HepG2 (cell line): ENCODE measurements around the gene DAB2IP. TPM values are rescaled to one million over a fixed set of nuclear protein-coding genes. Genes with fewer than 3 reads are reported as not detected.

Source experiments
- ATAC-seq: fragments of 200-7000 bp; cut with Tn5 transposase; 3 replicates; pipeline ENCODE4 v1.9.1; 2020; ENCODE audit warnings: mild to moderate bottlenecking, moderate library complexity
- BruUV-seq: library from RNA; stranded (reverse); fragments of 400-500 nt; replicated peaks from 2 replicates; lab custom pipeline; 2021; lab: Mats Ljungman, UMichigan
- CTCF ChIA-PET: fragments of 300-600 bp; formaldehyde crosslinking; extraction: SDS; loops from one replicate; lab custom pipeline; 2021; ENCODE audit warnings: low total read pairs, inconsistent platforms, low intra/inter-chr PET ratio; lab: Yijun Ruan, JAX
- POLR2A ChIA-PET: fragments of 350-600 bp; sonication (Branson Sonifier 250); formaldehyde crosslinking; loops from one replicate; lab custom pipeline; 2020; ENCODE audit warnings: antibody characterized with exemption, inconsistent platforms; lab: Yijun Ruan, JAX
- DNase-seq: peaks from one replicate; pipeline ENCODE4 v3.0.0-alpha.2; 2015; ENCODE audit warnings: low spot score
- FAIRE-seq: peaks from 3 replicates; lab custom pipeline; 2011; peaks lifted over from hg19 to GRCh38; lab: Jason Lieb, UNC
- H2AFZ ChIP-seq: one replicate; pipeline ENCODE4 v1.6.1; 2011; ENCODE audit warnings: low read length, inconsistent platforms
- H3K27ac ChIP-seq: fragments of 300-600 bp; 3 replicates; pipeline ENCODE4 v1.8.0; 2011; ENCODE audit warnings: mixed run types, mild to moderate bottlenecking, mixed read lengths, low read length, inconsistent platforms; ENCODE audit not compliant: insufficient read depth; ENCODE audit errors: extremely low read length
- H3K27me3 ChIP-seq, 2 experiments: fragments of 200-600 bp in 1 of 2; 2 replicates in 1 of 2; 3 replicates in 1 of 2; pipeline versions ENCODE4 v1.6.0 to v1.8.0; 2011; ENCODE audit warnings: low read length in 2 of 2, mild to moderate bottlenecking in 2 of 2, moderate library complexity in 2 of 2, inconsistent platforms in 1 of 2; ENCODE audit not compliant: insufficient read depth in 2 of 2, control insufficient read depth in 1 of 2
- H3K36me3 ChIP-seq, 2 experiments: fragments of 200-600 bp in 1 of 2; replicated peaks in 1 of 2; 2 replicates in 1 of 2; 3 replicates in 1 of 2; pipeline versions ENCODE4 v1.5.1 to v1.8.0; 2011; ENCODE audit warnings: low read length in 2 of 2, inconsistent platforms in 1 of 2; ENCODE audit not compliant: insufficient read depth in 2 of 2, control insufficient read depth in 1 of 2
- H3K4me1 ChIP-seq: 2 replicates; pipeline ENCODE4 v1.5.1; 2012; ENCODE audit warnings: low read length, inconsistent platforms; ENCODE audit not compliant: insufficient read depth
- H3K4me2 ChIP-seq: 2 replicates; pipeline ENCODE4 v1.6.0; 2011; ENCODE audit warnings: low read depth, low read length, inconsistent platforms
- H3K4me3 ChIP-seq, 3 experiments: fragments of 200-600 bp in 1 of 3; sonication (generic), shearing (Covaris generic) in 1 of 3; replicated peaks in 1 of 3; 2 replicates each; pipeline ENCODE4 v1.5.1; 2011 to 2016; ENCODE audit warnings: low read length in 3 of 3, inconsistent platforms in 2 of 3, low read depth in 2 of 3, mild to moderate bottlenecking in 2 of 3, control low read depth in 1 of 3, mixed read lengths in 1 of 3; ENCODE audit not compliant: insufficient read depth in 1 of 3
- H3K79me2 ChIP-seq: one replicate; pipeline ENCODE4 v1.6.1; 2011; ENCODE audit warnings: low read length, inconsistent platforms; ENCODE audit not compliant: insufficient read depth
- H3K9ac ChIP-seq: 2 replicates; pipeline ENCODE4 v1.6.0; 2011; ENCODE audit warnings: mild to moderate bottlenecking, low read depth, low read length, inconsistent platforms; ENCODE audit not compliant: insufficient read depth
- H3K9me3 ChIP-seq: 2 replicates; pipeline ENCODE4 v1.5.1; 2012; ENCODE audit warnings: mild to moderate bottlenecking, low read length
- H4K20me1 ChIP-seq: 2 replicates; pipeline ENCODE4 v1.6.0; 2011; ENCODE audit warnings: inconsistent platforms, mild to moderate bottlenecking, low read length, moderate library complexity; ENCODE audit not compliant: insufficient read depth
- EED ChIP-seq: sonication (generic); formaldehyde crosslinking; IDR thresholded peaks from 2 replicates; pipeline ENCODE4 v1.5.0; 2020; ENCODE audit warnings: mild to moderate bottlenecking, missing genetic modification reagents
- ETV5 ChIP-seq: IDR thresholded peaks from 2 replicates; pipeline ENCODE4 v1.6.1; 2018; ENCODE audit warnings: missing biosample characterization, missing genetic modification reagents, inconsistent platforms, borderline replicate concordance
- IRF2 ChIP-seq: IDR thresholded peaks from 2 replicates; pipeline ENCODE4 v1.6.1; 2018; ENCODE audit warnings: missing genetic modification reagents, missing compliant biosample characterization
- MAFK ChIP-seq, 2 experiments: IDR thresholded peaks in 1 of 2; conservative IDR thresholded peaks in 1 of 2; 2 replicates each; pipeline ENCODE4 v1.6.1; 2011; ENCODE audit warnings: improper control_type of control experiment in 2 of 2, low read length in 2 of 2
- MAZ ChIP-seq, 2 experiments: sonication (generic) in 1 of 2; formaldehyde crosslinking in 1 of 2; IDR thresholded peaks; 2 replicates each; pipeline versions ENCODE4 v1.5.0 to v1.6.1; 2012 to 2020; ENCODE audit warnings: low read depth in 2 of 2, mild to moderate bottlenecking in 2 of 2, borderline replicate concordance in 1 of 2, improper control_type of control experiment in 1 of 2, low read length in 1 of 2, missing genetic modification reagents in 1 of 2, moderate library complexity in 1 of 2
- MIER2 ChIP-seq: IDR thresholded peaks from 2 replicates; pipeline ENCODE4 v1.6.1; 2016; ENCODE audit warnings: missing biosample characterization, missing genetic modification reagents
- NFE2 ChIP-seq: sonication (generic); formaldehyde crosslinking; IDR thresholded peaks from 2 replicates; pipeline ENCODE4 v1.4.0; 2020; ENCODE audit warnings: missing genetic modification reagents
- TOPORS ChIP-seq: sonication (generic); formaldehyde crosslinking; IDR thresholded peaks from 2 replicates; pipeline ENCODE4 v1.8.0; 2023; ENCODE audit warnings: mild to moderate bottlenecking, missing genetic modification reagents
- ZKSCAN8 ChIP-seq: IDR thresholded peaks from 2 replicates; pipeline ENCODE4 v1.6.1; 2016; ENCODE audit warnings: borderline replicate concordance, missing genetic modification reagents, missing compliant biosample characterization
- ZNF143 ChIP-seq: sonication (generic); formaldehyde crosslinking; IDR thresholded peaks from 2 replicates; pipeline ENCODE4 v1.4.0; 2020; ENCODE audit warnings: missing genetic modification reagents
- ZNF720 ChIP-seq: sonication (generic); formaldehyde crosslinking; IDR thresholded peaks from 2 replicates; pipeline ENCODE4 v1.4.0; 2020; ENCODE audit warnings: missing genetic modification reagents
- ZNF776 ChIP-seq: sonication (generic); formaldehyde crosslinking; IDR thresholded peaks from 2 replicates; pipeline ENCODE4 v1.4.0; 2020; ENCODE audit warnings: mild to moderate bottlenecking, missing genetic modification reagents
- ZNF839 ChIP-seq: sonication (generic); formaldehyde crosslinking; IDR thresholded peaks from 2 replicates; pipeline ENCODE4 v1.4.0; 2020; ENCODE audit warnings: missing genetic modification reagents, mild to moderate bottlenecking, borderline replicate concordance
- WGBS: methylation state at CpG from one replicate; pipeline ENCODE4 v1.1.6; 2017; ENCODE audit warnings: low lambda C conversion rate; 5-methylcytosine and 5-hydroxymethylcytosine counted together
- in situ Hi-C: cut with HindIII; loops from 2 replicates; pipeline ENCODE4 v1.10.0; 2017; ENCODE audit warnings: low pct_unique_long_range_greater_than_20kb; ENCODE audit not compliant: extremely low pct_ligation_motif_present
- intact Hi-C: fragments of 100-400 bp; cut with micrococcal nuclease; formaldehyde crosslinking; loops from one replicate; pipeline ENCODE4 v1.10.0; 2022; ENCODE audit not compliant: unreplicated experiment
- polyA plus RNA-seq, 8 experiments: library from polyadenylated mRNA; depleted of rRNA in 3 of 8; stranded (reverse) in 7 of 8; unstranded in 1 of 8; fragments of >200 nt; fragmentation: Illumina TruSeq in 4 of 8; extraction: Trizol in 4 of 8; gene quantifications; 2 replicates each; pipeline versions ENCODE4 v1.2.1 to v1.2.3, GENCODE V29; 2011 to 2016; ENCODE audit warnings: low read depth in 4 of 8, missing spikeins in 1 of 8, mixed read lengths in 1 of 8; ENCODE audit not compliant: insufficient read depth in 1 of 8
- total RNA-seq, 5 experiments: library from RNA; depleted of rRNA; stranded (reverse); fragments of >200 nt; fragmentation: Illumina TruSeq; extraction: Trizol; gene quantifications; 2 replicates each; pipeline ENCODE4 v1.2.3, GENCODE V29; 2016; ENCODE audit warnings: low read depth in 1 of 5
- TF ChIP-seq, protein P1 (sequence below): sonication (generic); formaldehyde crosslinking; IDR thresholded peaks from 2 replicates; pipeline ENCODE4 v1.8.1; 2022; ENCODE audit warnings: low read depth, mild to moderate bottlenecking, missing genetic modification reagents
- TF ChIP-seq, protein P2 (sequence below): sonication (generic); formaldehyde crosslinking; IDR thresholded peaks from 2 replicates; pipeline ENCODE4 v1.5.0; 2020; ENCODE audit warnings: missing genetic modification reagents
- TF ChIP-seq, protein P3 (sequence below): IDR thresholded peaks from 2 replicates; pipeline ENCODE4 v1.6.1; 2016; ENCODE audit warnings: mild to moderate bottlenecking, missing biosample characterization, missing genetic modification reagents
- TF ChIP-seq, protein P4 (sequence below): sonication (generic); formaldehyde crosslinking; IDR thresholded peaks from 2 replicates; pipeline ENCODE4 v1.8.0; 2022; ENCODE audit warnings: missing genetic modification reagents, mild to moderate bottlenecking, moderate library complexity, borderline replicate concordance
- TF ChIP-seq, protein P5 (sequence below): sonication (generic); formaldehyde crosslinking; IDR thresholded peaks from 2 replicates; pipeline ENCODE4 v1.5.0; 2020; ENCODE audit warnings: missing genetic modification reagents

DAB2IP gene
- total and polyA plus RNA-seq, 2 of the 13 experiments (the other 11 are each of a cell fraction or from before 2014, with no cell fraction given): 25.3 to 37.9 TPM

DNA sequence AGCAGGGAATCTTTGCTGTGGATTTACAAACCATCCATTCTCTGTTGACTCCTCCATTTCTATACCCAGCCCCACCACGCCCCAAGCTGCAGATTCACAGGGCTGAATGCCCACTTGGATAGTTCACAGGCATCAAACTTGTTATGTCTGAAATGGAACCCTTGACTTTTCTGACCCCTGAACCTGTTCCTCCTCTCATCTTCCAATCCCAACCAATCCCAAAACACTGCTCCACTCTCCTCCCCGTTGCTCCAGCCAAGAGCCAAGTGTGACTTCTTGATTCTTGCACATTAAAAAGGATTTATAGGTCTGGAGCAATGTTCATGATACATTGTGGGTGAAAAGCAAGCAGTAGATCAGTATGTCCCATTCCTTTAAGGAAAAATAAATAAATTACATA, 145.6 kb downstream of the DAB2IP start (continued):
- TF ChIP-seq, protein P1, sequence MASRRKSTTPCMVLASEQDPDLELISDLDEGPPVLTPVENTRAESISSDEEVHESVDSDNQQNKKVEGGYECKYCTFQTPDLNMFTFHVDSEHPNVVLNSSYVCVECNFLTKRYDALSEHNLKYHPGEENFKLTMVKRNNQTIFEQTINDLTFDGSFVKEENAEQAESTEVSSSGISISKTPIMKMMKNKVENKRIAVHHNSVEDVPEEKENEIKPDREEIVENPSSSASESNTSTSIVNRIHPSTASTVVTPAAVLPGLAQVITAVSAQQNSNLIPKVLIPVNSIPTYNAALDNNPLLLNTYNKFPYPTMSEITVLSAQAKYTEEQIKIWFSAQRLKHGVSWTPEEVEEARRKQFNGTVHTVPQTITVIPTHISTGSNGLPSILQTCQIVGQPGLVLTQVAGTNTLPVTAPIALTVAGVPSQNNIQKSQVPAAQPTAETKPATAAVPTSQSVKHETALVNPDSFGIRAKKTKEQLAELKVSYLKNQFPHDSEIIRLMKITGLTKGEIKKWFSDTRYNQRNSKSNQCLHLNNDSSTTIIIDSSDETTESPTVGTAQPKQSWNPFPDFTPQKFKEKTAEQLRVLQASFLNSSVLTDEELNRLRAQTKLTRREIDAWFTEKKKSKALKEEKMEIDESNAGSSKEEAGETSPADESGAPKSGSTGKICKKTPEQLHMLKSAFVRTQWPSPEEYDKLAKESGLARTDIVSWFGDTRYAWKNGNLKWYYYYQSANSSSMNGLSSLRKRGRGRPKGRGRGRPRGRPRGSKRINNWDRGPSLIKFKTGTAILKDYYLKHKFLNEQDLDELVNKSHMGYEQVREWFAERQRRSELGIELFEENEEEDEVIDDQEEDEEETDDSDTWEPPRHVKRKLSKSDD: no peak
- TF ChIP-seq ZNF720 (CRISPR knock-in tag) (no peak), ZKSCAN8 (CRISPR knock-in tag) (no peak), MAZ (IDR thresholded peaks at IDR 0.05; ENCODE audit: borderline replicate concordance, low read depth, low read length) (no peak), MAZ (CRISPR knock-in tag; IDR thresholded peaks at IDR 0.05; ENCODE audit: low read depth) (no peak), MAFK (conservative IDR thresholded peaks at IDR 0.05 in 1 of 2, IDR thresholded peaks at IDR 0.05 in 1 of 2; ENCODE audit: low read length in 2 of 2) (no peak), ETV5 (CRISPR knock-in tag) (no peak)
- TF ChIP-seq, protein P2, sequence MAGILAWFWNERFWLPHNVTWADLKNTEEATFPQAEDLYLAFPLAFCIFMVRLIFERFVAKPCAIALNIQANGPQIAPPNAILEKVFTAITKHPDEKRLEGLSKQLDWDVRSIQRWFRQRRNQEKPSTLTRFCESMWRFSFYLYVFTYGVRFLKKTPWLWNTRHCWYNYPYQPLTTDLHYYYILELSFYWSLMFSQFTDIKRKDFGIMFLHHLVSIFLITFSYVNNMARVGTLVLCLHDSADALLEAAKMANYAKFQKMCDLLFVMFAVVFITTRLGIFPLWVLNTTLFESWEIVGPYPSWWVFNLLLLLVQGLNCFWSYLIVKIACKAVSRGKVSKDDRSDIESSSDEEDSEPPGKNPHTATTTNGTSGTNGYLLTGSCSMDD: no peak
- TF ChIP-seq, protein P3, sequence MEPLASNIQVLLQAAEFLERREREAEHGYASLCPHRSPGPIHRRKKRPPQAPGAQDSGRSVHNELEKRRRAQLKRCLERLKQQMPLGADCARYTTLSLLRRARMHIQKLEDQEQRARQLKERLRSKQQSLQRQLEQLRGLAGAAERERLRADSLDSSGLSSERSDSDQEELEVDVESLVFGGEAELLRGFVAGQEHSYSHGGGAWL (CRISPR knock-in tag): no peak

DNA sequence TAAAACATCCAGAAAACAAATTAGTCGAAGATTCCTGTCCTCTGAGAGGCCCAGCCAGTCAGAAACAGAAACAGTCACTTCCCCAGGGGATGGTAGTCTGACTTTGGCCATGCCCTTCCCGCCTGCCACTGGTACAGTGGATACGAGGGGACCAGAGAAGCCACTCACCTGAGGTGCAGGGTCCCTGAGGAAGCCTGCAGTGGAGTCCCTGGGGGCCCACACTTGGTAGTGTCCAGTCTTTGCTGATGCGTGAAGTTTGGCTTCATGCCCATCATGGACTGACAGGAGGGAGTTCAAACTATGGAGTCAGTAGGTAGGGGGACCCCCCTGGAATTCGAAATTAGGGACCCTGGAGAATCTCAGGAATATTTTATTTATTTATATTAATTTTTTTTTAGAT, 147.5 kb downstream of the DAB2IP start:
- no peak overlapping the region for H2AFZ ChIP-seq
- H3K27me3 ChIP-seq: peaks cover 0 to 16% of the 10 kb centered on the region in 2 experiments; a peak in 1 of 5 replicates
- POLR2A ChIA-PET: no interaction called here
- FAIRE-seq (no peak), DNase-seq (no peak), ATAC-seq (no peak)
- in situ Hi-C loops: no loop called here
- H3K27ac ChIP-seq: no peak overlapping the region
- 16% methylated on average over 5 of the region's 5 CpGs for WGBS
- H3K4me1 ChIP-seq: no peaks in the 10 kb centered on the region
- CTCF ChIA-PET: no interaction called here
- no peak overlapping the region for H3K4me3 ChIP-seq
- intact Hi-C loops: no loop called here
- TF ChIP-seq ZNF839 (CRISPR knock-in tag): no peak
- TF ChIP-seq ZNF776 (CRISPR knock-in tag): no peak
- TF ChIP-seq MIER2 (CRISPR knock-in tag): no peak
- TF ChIP-seq ZNF143 (CRISPR knock-in tag): no peak
- no peak for TF ChIP-seq TOPORS (CRISPR knock-in tag)
- TF ChIP-seq, protein P4, sequence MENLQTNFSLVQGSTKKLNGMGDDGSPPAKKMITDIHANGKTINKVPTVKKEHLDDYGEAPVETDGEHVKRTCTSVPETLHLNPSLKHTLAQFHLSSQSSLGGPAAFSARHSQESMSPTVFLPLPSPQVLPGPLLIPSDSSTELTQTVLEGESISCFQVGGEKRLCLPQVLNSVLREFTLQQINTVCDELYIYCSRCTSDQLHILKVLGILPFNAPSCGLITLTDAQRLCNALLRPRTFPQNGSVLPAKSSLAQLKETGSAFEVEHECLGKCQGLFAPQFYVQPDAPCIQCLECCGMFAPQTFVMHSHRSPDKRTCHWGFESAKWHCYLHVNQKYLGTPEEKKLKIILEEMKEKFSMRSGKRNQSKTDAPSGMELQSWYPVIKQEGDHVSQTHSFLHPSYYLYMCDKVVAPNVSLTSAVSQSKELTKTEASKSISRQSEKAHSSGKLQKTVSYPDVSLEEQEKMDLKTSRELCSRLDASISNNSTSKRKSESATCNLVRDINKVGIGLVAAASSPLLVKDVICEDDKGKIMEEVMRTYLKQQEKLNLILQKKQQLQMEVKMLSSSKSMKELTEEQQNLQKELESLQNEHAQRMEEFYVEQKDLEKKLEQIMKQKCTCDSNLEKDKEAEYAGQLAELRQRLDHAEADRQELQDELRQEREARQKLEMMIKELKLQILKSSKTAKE (CRISPR knock-in tag): no peak
- no peak for TF ChIP-seq IRF2 (CRISPR knock-in tag)
- TF ChIP-seq, protein P5, sequence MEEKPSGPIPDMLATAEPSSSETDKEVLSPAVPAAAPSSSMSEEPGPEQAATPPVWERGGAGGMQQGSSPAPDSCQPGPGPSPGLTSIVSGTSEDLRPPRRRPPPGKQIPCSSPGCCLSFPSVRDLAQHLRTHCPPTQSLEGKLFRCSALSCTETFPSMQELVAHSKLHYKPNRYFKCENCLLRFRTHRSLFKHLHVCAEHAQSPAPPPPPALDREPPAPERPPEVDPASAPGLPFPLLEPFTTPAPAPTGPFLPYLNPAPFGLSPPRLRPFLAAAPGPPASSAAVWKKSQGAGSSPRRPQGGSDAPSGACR: no peak
- TF ChIP-seq EED: no peak
- no peak for TF ChIP-seq NFE2 (CRISPR knock-in tag)
- no peaks in the 10 kb centered on the region for H3K9me3 ChIP-seq
- no peak overlapping the region for H3K4me2 ChIP-seq
- H4K20me1 ChIP-seq: no peaks in the 10 kb centered on the region
- no peaks in the 10 kb centered on the region for H3K36me3 ChIP-seq
- H3K79me2 ChIP-seq: no peaks in the 10 kb centered on the region
- no peak overlapping the region for H3K9ac ChIP-seq
- BruUV-seq: no TSS peak
